OCI-LY1 (cell line): ENCODE data around the gene C2CD3.

ENCODE experiments used
- CTCF ChIP-seq: fragments of 200-600 bp; sonication (generic), shearing (Covaris generic); IDR thresholded peaks from 2 replicates; pipeline ENCODE4 v1.5.1; 2017; ENCODE audit warnings: mild to moderate bottlenecking, antibody characterized with exemption, low read length, moderate library complexity, mixed read lengths
- EZH2 ChIP-seq: fragments of 200-600 bp; sonication (generic), shearing (Covaris generic); IDR thresholded peaks from 2 replicates; pipeline ENCODE4 v1.8.0; 2017; ENCODE audit warnings: borderline replicate concordance, mixed run types, mild to moderate bottlenecking, antibody characterized with exemption, low read length, moderate library complexity, mixed read lengths

DNA sequence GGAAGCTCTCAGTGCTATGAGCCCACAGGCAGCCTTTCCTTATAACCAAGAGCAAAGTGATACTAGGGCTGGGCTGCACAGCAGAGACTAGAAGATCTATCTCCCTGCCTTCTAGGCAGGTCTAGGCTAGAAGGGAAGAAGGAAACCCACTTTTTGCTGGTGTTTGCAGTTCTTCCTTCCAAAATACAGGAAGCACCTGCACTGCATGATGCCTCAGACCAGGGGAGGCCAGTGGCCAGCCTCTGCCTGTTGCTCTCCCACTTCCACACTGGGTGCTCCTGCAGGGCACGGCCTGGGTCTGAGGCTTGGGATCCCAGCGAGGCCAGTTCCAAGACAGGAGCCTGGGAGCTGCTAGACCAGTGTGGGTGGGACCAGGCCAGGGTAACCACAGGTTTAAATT lies 155.9 kb downstream of the C2CD3 start:
- no peak for TF ChIP-seq CTCF
- TF ChIP-seq EZH2, result no peak
